Measurements from ENCODE around the gene MTHFD2L.

The MTHFD2L gene

GRCh38 chr4:74166135-74166534 is 8.2 kb downstream of the MTHFD2L start:
- H3K9ac ChIP-seq (ENCODE audit: low read depth, low read length) = no peak overlapping the region
- H3K4me3 ChIP-seq (ENCODE audit: low read depth in 1 of 2, low read length in 2 of 2) = no peak overlapping the region
- H3K79me2 ChIP-seq (ENCODE audit: insufficient read depth, low read length) = peaks cover 9% of the 10 kb centered on the region; the same call in 1 of the 2 replicates
- H3K9me3 ChIP-seq (ENCODE audit: insufficient read depth, low read length, severe bottlenecking) = no peaks in the 10 kb centered on the region
- H3K36me3 ChIP-seq (ENCODE audit: insufficient read depth, low read length) = peaks cover 24% of the 10 kb centered on the region; the same call in 1 of the 2 replicates
- TF ChIP-seq, protein P1, sequence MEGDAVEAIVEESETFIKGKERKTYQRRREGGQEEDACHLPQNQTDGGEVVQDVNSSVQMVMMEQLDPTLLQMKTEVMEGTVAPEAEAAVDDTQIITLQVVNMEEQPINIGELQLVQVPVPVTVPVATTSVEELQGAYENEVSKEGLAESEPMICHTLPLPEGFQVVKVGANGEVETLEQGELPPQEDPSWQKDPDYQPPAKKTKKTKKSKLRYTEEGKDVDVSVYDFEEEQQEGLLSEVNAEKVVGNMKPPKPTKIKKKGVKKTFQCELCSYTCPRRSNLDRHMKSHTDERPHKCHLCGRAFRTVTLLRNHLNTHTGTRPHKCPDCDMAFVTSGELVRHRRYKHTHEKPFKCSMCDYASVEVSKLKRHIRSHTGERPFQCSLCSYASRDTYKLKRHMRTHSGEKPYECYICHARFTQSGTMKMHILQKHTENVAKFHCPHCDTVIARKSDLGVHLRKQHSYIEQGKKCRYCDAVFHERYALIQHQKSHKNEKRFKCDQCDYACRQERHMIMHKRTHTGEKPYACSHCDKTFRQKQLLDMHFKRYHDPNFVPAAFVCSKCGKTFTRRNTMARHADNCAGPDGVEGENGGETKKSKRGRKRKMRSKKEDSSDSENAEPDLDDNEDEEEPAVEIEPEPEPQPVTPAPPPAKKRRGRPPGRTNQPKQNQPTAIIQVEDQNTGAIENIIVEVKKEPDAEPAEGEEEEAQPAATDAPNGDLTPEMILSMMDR (IDR thresholded peaks at IDR 0.05; ENCODE audit: borderline replicate concordance, extremely low read depth, low read length, poor library complexity, severe bottlenecking) = no peak
- TF ChIP-seq EZH2 (IDR thresholded peaks at IDR 0.05; ENCODE audit: borderline replicate concordance, low read depth, low read length, severe bottlenecking) = no peak
- H3K4me1 ChIP-seq (ENCODE audit: insufficient read depth, low read length) = no peaks in the 10 kb centered on the region
- H3K4me2 ChIP-seq (ENCODE audit: insufficient read depth, low read length) = no peak overlapping the region
- no peak overlapping the region for H3K27ac ChIP-seq (ENCODE audit: low read length)
- ATAC-seq (ENCODE audit: insufficient read depth, low read depth) = no peak
- no peak for DNase-seq
- no peaks in the 10 kb centered on the region for H3K27me3 ChIP-seq (ENCODE audit: insufficient read depth, low read length, poor library complexity)
- no peak overlapping the region for H2AFZ ChIP-seq (ENCODE audit: low read depth, low read length)
- peaks cover 4% of the 10 kb centered on the region; the same call in 1 of the 2 replicates for H4K20me1 ChIP-seq (ENCODE audit: insufficient read depth, low read length)

- no peaks in the 10 kb centered on the region for H3K27me3 ChIP-seq (ENCODE audit: insufficient read depth, low read length, poor library complexity)
- DNase-seq (no peak), ATAC-seq (ENCODE audit: insufficient read depth, low read depth) (peak; percentile 18; the same call in 2 of the 3 replicates)
- no peak overlapping the region for H3K9ac ChIP-seq (ENCODE audit: low read depth, low read length)
- no peak for TF ChIP-seq EZH2 (IDR thresholded peaks at IDR 0.05; ENCODE audit: borderline replicate concordance, low read depth, low read length, severe bottlenecking)
- TF ChIP-seq, protein P1 (IDR thresholded peaks at IDR 0.05; ENCODE audit: borderline replicate concordance, extremely low read depth, low read length, poor library complexity, severe bottlenecking) = no peak
- H2AFZ ChIP-seq (ENCODE audit: low read depth, low read length) = no peak overlapping the region
- no peak overlapping the region for H3K4me2 ChIP-seq (ENCODE audit: insufficient read depth, low read length)
- no peaks in the 10 kb centered on the region for H3K9me3 ChIP-seq (ENCODE audit: insufficient read depth, low read length, severe bottlenecking)
- no peak overlapping the region for H3K4me3 ChIP-seq (ENCODE audit: low read depth in 1 of 2, low read length in 2 of 2)
- H3K4me1 ChIP-seq (ENCODE audit: insufficient read depth, low read length) = no peaks in the 10 kb centered on the region
- H4K20me1 ChIP-seq (ENCODE audit: insufficient read depth, low read length) = peaks cover 4% of the 10 kb centered on the region; the same call in 1 of the 2 replicates
- peaks cover 2% of the 10 kb centered on the region; the same call in 1 of the 2 replicates for H3K79me2 ChIP-seq (ENCODE audit: insufficient read depth, low read length)
- no peak overlapping the region for H3K27ac ChIP-seq (ENCODE audit: low read length)
- peaks cover 17% of the 10 kb centered on the region; the same call in 1 of the 2 replicates for H3K36me3 ChIP-seq (ENCODE audit: insufficient read depth, low read length)
Measured at GRCh38 chr4:74166818-74167217, 8.9 kb downstream of the MTHFD2L start.

- H3K27ac ChIP-seq (ENCODE audit: low read length) = no peak overlapping the region
- no peak overlapping the region for H3K4me2 ChIP-seq (ENCODE audit: insufficient read depth, low read length)
- DNase-seq (no peak), ATAC-seq (ENCODE audit: insufficient read depth, low read depth) (peak; percentile 46; the same call in 2 of the 3 replicates)
- peaks cover under 1% of the 10 kb centered on the region; the same call in 1 of the 2 replicates for H3K79me2 ChIP-seq (ENCODE audit: insufficient read depth, low read length)
- no peak overlapping the region for H3K4me3 ChIP-seq (ENCODE audit: low read depth in 1 of 2, low read length in 2 of 2)
- TF ChIP-seq, protein P1 (IDR thresholded peaks at IDR 0.05; ENCODE audit: borderline replicate concordance, extremely low read depth, low read length, poor library complexity, severe bottlenecking) = no peak
- no peak for TF ChIP-seq EZH2 (IDR thresholded peaks at IDR 0.05; ENCODE audit: borderline replicate concordance, low read depth, low read length, severe bottlenecking)
- H2AFZ ChIP-seq (ENCODE audit: low read depth, low read length) = no peak overlapping the region
- H3K4me1 ChIP-seq (ENCODE audit: insufficient read depth, low read length) = no peaks in the 10 kb centered on the region
- H3K9me3 ChIP-seq (ENCODE audit: insufficient read depth, low read length, severe bottlenecking) = no peaks in the 10 kb centered on the region
- H4K20me1 ChIP-seq (ENCODE audit: insufficient read depth, low read length) = peaks cover 4% of the 10 kb centered on the region; the same call in 1 of the 2 replicates
- peaks cover 10% of the 10 kb centered on the region; the same call in 1 of the 2 replicates for H3K36me3 ChIP-seq (ENCODE audit: insufficient read depth, low read length)
- no peak overlapping the region for H3K9ac ChIP-seq (ENCODE audit: low read depth, low read length)
- no peaks in the 10 kb centered on the region for H3K27me3 ChIP-seq (ENCODE audit: insufficient read depth, low read length, poor library complexity)
Measured at GRCh38 chr4:74167585-74167984, 9.7 kb downstream of the MTHFD2L start.
